Activated effector memory CD4-positive, alpha-beta T cell treated with anti-CD3 and anti-CD28 coated beads, Interleukin-2, amount 50 U/mL, for 16 hours (primary cell): Measurements from ENCODE around the gene AMFR.
"Not testable (repeated sequence)": the region's sequence is repeated elsewhere in the genome, so short reads cannot be mapped to it uniquely, and the experiment has no call there.

Source experiments
- DNase-seq: peaks from one replicate; pipeline ENCODE4 v3.0.0-alpha.2; 2020

Gene AMFR

GRCh38 chr16:56423584-56424403, 1.6 kb downstream of the AMFR start:
- no peak for DNase-seq

GRCh38 chr16:56422896-56423441, 2.4 kb downstream of the AMFR start:
- no peak for DNase-seq

- DNase-seq, result no peak
Measured at GRCh38 chr16:56421976-56422669, 3.2 kb downstream of the AMFR start.

- DNase-seq, result no peak
Measured at GRCh38 chr16:56421313-56421712, 4.0 kb downstream of the AMFR start.

GRCh38 chr16:56420613-56421012, 4.7 kb downstream of the AMFR start:
- DNase-seq, result no peak

GRCh38 chr16:56419740-56420548, 5.4 kb downstream of the AMFR start:
- no peak for DNase-seq

- no peak for DNase-seq
Measured at GRCh38 chr16:56417138-56417537, 8.2 kb downstream of the AMFR start.

- DNase-seq, result no peak
Measured at GRCh38 chr16:56415875-56416274, 9.5 kb downstream of the AMFR start.

GRCh38 chr16:56414366-56414765, 11.0 kb downstream of the AMFR start:
- DNase-seq, result no peak

GRCh38 chr16:56413381-56413780, 12.0 kb downstream of the AMFR start:
- DNase-seq, result no peak

GRCh38 chr16:56411624-56412023, 13.7 kb downstream of the AMFR start:
- DNase-seq, result no peak

- no peak for DNase-seq
Measured at GRCh38 chr16:56411123-56411522, 14.2 kb downstream of the AMFR start.

- no peak for DNase-seq
Measured at GRCh38 chr16:56409195-56409594, 16.1 kb downstream of the AMFR start.

GRCh38 chr16:56408379-56409098, 16.8 kb downstream of the AMFR start:
- no peak for DNase-seq

GRCh38 chr16:56405977-56406672, 19.2 kb downstream of the AMFR start:
- DNase-seq, result no peak

- no peak for DNase-seq
Measured at GRCh38 chr16:56401482-56401881, 23.9 kb downstream of the AMFR start.

GRCh38 chr16:56400458-56400857, 24.9 kb downstream of the AMFR start:
- DNase-seq, result no peak

- DNase-seq, result no peak
Measured at GRCh38 chr16:56399486-56399885, 25.9 kb downstream of the AMFR start.

- no peak for DNase-seq
Measured at GRCh38 chr16:56399047-56399446, 26.3 kb downstream of the AMFR start.

- not testable (repeated sequence) for DNase-seq
Measured at GRCh38 chr16:56396724-56397123, 28.6 kb downstream of the AMFR start.

- DNase-seq, result no peak
Measured at GRCh38 chr16:56389554-56389953, 35.8 kb downstream of the AMFR start.

- no peak for DNase-seq
Measured at GRCh38 chr16:56388209-56388608, 37.1 kb downstream of the AMFR start.
